Neural progenitor cell (in vitro differentiated cells): ENCODE data around the gene HMOX1. TPM values are rescaled to one million over a fixed set of nuclear protein-coding genes. Genes with fewer than 3 reads are reported as not detected.

Source experiments
- DNase-seq: peaks from one replicate; pipeline ENCODE4 v3.0.0-alpha.2; 2016; ENCODE audit warnings: low spot score
- H2AFZ ChIP-seq: fragments of 200-600 bp; sonication (generic); replicated peaks from 2 replicates; pipeline ENCODE4 v1.6.1; 2016; ENCODE audit warnings: antibody characterized with exemption
- H3F3A ChIP-seq: fragments of 200-600 bp; sonication (generic); 2 replicates; pipeline ENCODE4 v1.6.1; 2016; ENCODE audit warnings: antibody characterized with exemption, low read depth
- H3K27ac ChIP-seq: fragments of 200-600 bp; sonication (generic); 2 replicates; pipeline ENCODE4 v1.5.1; 2016; ENCODE audit warnings: mild to moderate bottlenecking
- H3K27me3 ChIP-seq: fragments of 200-600 bp; sonication (generic); 2 replicates; pipeline ENCODE4 v1.6.1; 2016; ENCODE audit warnings: mild to moderate bottlenecking, moderate library complexity
- H3K36me3 ChIP-seq: fragments of 200-600 bp; sonication (generic); 2 replicates; pipeline ENCODE4 v1.5.1; 2016
- H3K4me1 ChIP-seq: fragments of 200-600 bp; sonication (generic); 2 replicates; pipeline ENCODE4 v1.6.1; 2016; ENCODE audit warnings: mixed run types
- H3K4me2 ChIP-seq: fragments of 200-600 bp; sonication (generic); 2 replicates; pipeline ENCODE4 v1.6.1; 2016
- H3K4me3 ChIP-seq: fragments of 200-600 bp; sonication (generic); 2 replicates; pipeline ENCODE4 v1.5.1; 2016
- H3K79me2 ChIP-seq: fragments of 200-600 bp; sonication (generic); 2 replicates; pipeline ENCODE4 v1.6.1; 2016; ENCODE audit warnings: low read depth
- H3K9ac ChIP-seq: fragments of 200-600 bp; sonication (generic); 2 replicates; pipeline ENCODE4 v1.6.1; 2016
- H3K9me3 ChIP-seq: fragments of 200-600 bp; sonication (generic); 2 replicates; pipeline ENCODE4 v1.5.1; 2016; ENCODE audit warnings: low read depth
- H4K20me1 ChIP-seq: fragments of 200-600 bp; sonication (generic); 2 replicates; pipeline ENCODE4 v1.6.1; 2016; ENCODE audit warnings: low read depth
- H3K27ac Mint-ChIP-seq: 3 replicates; pipeline ENCODE4 v1.8.0; 2021; ENCODE audit warnings: mixed read lengths
- H3K27me3 Mint-ChIP-seq: 2 replicates; pipeline ENCODE4 v1.8.0; 2022; ENCODE audit warnings: low read depth, mild to moderate bottlenecking, inconsistent platforms, moderate library complexity, mixed read lengths; ENCODE audit not compliant: insufficient read depth
- H3K36me3 Mint-ChIP-seq: 3 replicates; pipeline ENCODE4 v1.8.0; 2021; ENCODE audit warnings: mixed read lengths
- H3K4me1 Mint-ChIP-seq: 3 replicates; pipeline ENCODE4 v1.8.0; 2021; ENCODE audit warnings: mixed read lengths
- H3K4me3 Mint-ChIP-seq: 3 replicates; pipeline ENCODE4 v1.8.0; 2021; ENCODE audit warnings: mild to moderate bottlenecking, moderate library complexity, mixed read lengths
- H3K9me3 Mint-ChIP-seq: 3 replicates; pipeline ENCODE4 v1.8.0; 2020; ENCODE audit warnings: mixed read lengths
- CTCF ChIP-seq: fragments of 200-600 bp; sonication (generic); IDR thresholded peaks from 2 replicates; pipeline ENCODE4 v1.5.1; 2017; ENCODE audit warnings: antibody characterized with exemption, mild to moderate bottlenecking
- EZH2 ChIP-seq: fragments of 200-600 bp; sonication (generic); IDR thresholded peaks from 2 replicates; pipeline ENCODE4 v1.6.1; 2017; ENCODE audit warnings: antibody characterized with exemption, mild to moderate bottlenecking, moderate library complexity
- EZH2phosphoT487 ChIP-seq: fragments of 200-600 bp; sonication (generic); IDR thresholded peaks from 2 replicates; pipeline ENCODE4 v1.6.1; 2017; ENCODE audit warnings: antibody characterized with exemption
- total RNA-seq: library from RNA; depleted of rRNA; stranded (reverse); fragments of >200 nt; gene quantifications from 2 replicates; pipeline ENCODE4 v1.2.3, GENCODE V29; 2015; ENCODE audit warnings: low replicate concordance

HMOX1 gene
- total RNA-seq, 1 donor from 2014 or later = 2.4 TPM

DNA sequence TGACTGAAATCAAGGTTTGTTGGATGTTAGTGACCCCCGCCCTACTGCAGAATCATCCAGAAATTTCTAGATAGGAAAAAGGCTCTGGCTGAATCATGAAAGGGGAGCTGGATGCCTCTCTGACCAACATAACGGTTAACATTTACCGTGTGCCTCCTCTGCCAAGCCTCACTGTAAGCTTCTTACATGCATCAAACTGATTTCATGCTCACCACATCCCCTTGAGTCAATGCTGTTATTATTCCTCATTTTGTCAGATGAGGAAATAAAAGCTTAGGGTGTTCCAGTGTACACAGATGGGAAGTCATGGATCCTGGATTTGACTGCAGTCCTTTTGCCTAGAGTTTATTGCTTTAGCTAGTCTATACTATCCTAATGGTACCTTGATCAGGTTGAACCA is 5.9 kb upstream of the HMOX1 start:
- H3K9me3 Mint-ChIP-seq = peaks cover 2% of the 10 kb centered on the region
- H3K79me2 ChIP-seq = no peaks in the 10 kb centered on the region
- H3K9me3 ChIP-seq = no peaks in the 10 kb centered on the region
- no peak overlapping the region for H3K4me2 ChIP-seq
- H3K4me3 ChIP-seq = no peak overlapping the region
- peaks cover 51% of the 10 kb centered on the region for H3F3A ChIP-seq
- peaks cover 20% of the 10 kb centered on the region for H3K27me3 Mint-ChIP-seq
- no peak overlapping the region for H3K27ac ChIP-seq
- no peaks in the 10 kb centered on the region for H4K20me1 ChIP-seq
- DNase-seq = no peak
- H3K4me3 Mint-ChIP-seq = no peak overlapping the region
- H3K4me1 ChIP-seq = peaks cover 30% of the 10 kb centered on the region
- peak overlapping the region; percentile 36 for H3K27ac Mint-ChIP-seq
- peaks cover 46% of the 10 kb centered on the region for H3K4me1 Mint-ChIP-seq
- no peak overlapping the region for H2AFZ ChIP-seq
- no peak for TF ChIP-seq CTCF
- no peak for TF ChIP-seq EZH2phosphoT487
- TF ChIP-seq EZH2 = no peak
- H3K36me3 ChIP-seq = no peaks in the 10 kb centered on the region
- H3K27me3 ChIP-seq = no peaks in the 10 kb centered on the region
- no peaks in the 10 kb centered on the region for H3K36me3 Mint-ChIP-seq
- H3K9ac ChIP-seq = no peak overlapping the region

DNA sequence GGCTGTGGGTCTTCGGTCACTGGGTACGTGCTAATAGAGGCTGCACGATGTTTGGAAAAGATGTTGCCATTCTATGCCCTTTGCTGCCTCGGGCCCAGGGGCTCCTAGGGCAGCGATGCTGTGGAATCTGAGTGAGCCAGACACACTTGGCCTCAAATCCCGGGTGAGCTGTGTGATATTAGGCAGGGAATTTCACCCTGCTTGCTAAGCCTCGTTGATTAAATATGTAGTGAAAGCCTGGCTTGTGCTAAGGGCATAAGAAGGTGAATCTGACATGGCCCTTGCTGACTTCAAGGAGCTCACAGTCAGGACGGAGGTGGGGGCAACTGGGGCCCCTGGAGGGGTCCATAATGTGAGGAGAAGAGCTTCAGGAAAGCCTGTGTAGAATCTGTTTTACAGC is 5.4 kb upstream of the HMOX1 start:
- H2AFZ ChIP-seq = no peak overlapping the region
- H4K20me1 ChIP-seq = no peaks in the 10 kb centered on the region
- H3F3A ChIP-seq = peaks cover 52% of the 10 kb centered on the region
- H3K36me3 ChIP-seq = no peaks in the 10 kb centered on the region
- H3K4me1 ChIP-seq = peaks cover 30% of the 10 kb centered on the region
- H3K4me3 ChIP-seq = no peak overlapping the region
- no peaks in the 10 kb centered on the region for H3K9me3 ChIP-seq
- no peaks in the 10 kb centered on the region for H3K36me3 Mint-ChIP-seq
- H3K27me3 ChIP-seq = no peaks in the 10 kb centered on the region
- no peak overlapping the region for H3K9ac ChIP-seq
- peaks cover 21% of the 10 kb centered on the region for H3K27me3 Mint-ChIP-seq
- no peaks in the 10 kb centered on the region for H3K79me2 ChIP-seq
- TF ChIP-seq CTCF = no peak
- TF ChIP-seq EZH2phosphoT487 = no peak
- TF ChIP-seq EZH2 = no peak
- no peak overlapping the region for H3K27ac ChIP-seq
- H3K9me3 Mint-ChIP-seq = peaks cover 2% of the 10 kb centered on the region
- no peak for DNase-seq
- H3K27ac Mint-ChIP-seq = peak overlapping the region; percentile 36
- H3K4me2 ChIP-seq = no peak overlapping the region
- no peak overlapping the region for H3K4me3 Mint-ChIP-seq
- peaks cover 47% of the 10 kb centered on the region for H3K4me1 Mint-ChIP-seq

- H3K27me3 Mint-ChIP-seq = peaks cover 23% of the 10 kb centered on the region
- peak overlapping the region; percentile 78 for H3K27ac Mint-ChIP-seq
- Histone ChIP-seq H3K27me3 (peaks cover 9% of the 10 kb centered on the region), H2AFZ (peak overlapping the region; percentile 30), H3K4me2 (peak overlapping the region; percentile 66), H3K27ac (peak overlapping the region; percentile 21), H3K36me3 (no peaks in the 10 kb centered on the region), H3K4me1 (peaks cover 35% of the 10 kb centered on the region), H3K79me2 (no peaks in the 10 kb centered on the region), H3F3A (peaks cover 52% of the 10 kb centered on the region), H3K9ac (no peak overlapping the region), H3K9me3 (no peaks in the 10 kb centered on the region), H4K20me1 (no peaks in the 10 kb centered on the region), H3K4me3 (no peak overlapping the region)
- H3K4me3 Mint-ChIP-seq = peak overlapping the region; percentile 52
- H3K36me3 Mint-ChIP-seq = no peaks in the 10 kb centered on the region
- peaks cover under 1% of the 10 kb centered on the region for H3K9me3 Mint-ChIP-seq
- no peak for TF ChIP-seq EZH2phosphoT487
- no peak for TF ChIP-seq EZH2
- TF ChIP-seq CTCF = no peak
- peaks cover 45% of the 10 kb centered on the region for H3K4me1 Mint-ChIP-seq
- peak; percentile 98 for DNase-seq
Observed at GRCh38 chr22:35376728-35377472, 4.0 kb upstream of the HMOX1 start.
